ENCODE measurements around the gene RAD23B. TPM values are rescaled to one million over a fixed set of nuclear protein-coding genes. Genes with fewer than 3 reads are reported as not detected.

RAD23B gene
- total RNA-seq, 1 donor from 2014 or later: 82.8 TPM

DNA sequence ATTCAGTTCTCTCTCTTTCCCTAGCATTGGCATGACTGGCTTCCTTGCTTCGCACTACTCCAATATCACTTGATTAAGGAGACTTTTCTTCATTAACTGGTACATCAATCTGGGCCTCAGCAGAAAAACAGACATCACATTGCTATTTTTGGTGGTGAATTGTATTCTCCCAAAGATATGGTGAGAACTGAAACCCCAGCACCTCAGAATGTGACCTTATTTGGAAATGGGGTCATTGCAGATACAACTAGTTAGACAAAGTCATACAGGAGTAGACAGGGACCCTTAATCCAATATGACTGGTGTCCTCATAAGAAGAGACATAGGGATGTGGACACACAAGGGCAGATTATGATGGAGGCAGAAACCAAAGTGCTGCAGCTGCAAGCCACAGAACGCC lies 7.5 kb upstream of the RAD23B start:
- DNase-seq (ENCODE audit: low read depth): no peak
- H3K4me3 ChIP-seq (ENCODE audit: low read depth, low read length): no peak overlapping the region
- TF ChIP-seq, protein P1, sequence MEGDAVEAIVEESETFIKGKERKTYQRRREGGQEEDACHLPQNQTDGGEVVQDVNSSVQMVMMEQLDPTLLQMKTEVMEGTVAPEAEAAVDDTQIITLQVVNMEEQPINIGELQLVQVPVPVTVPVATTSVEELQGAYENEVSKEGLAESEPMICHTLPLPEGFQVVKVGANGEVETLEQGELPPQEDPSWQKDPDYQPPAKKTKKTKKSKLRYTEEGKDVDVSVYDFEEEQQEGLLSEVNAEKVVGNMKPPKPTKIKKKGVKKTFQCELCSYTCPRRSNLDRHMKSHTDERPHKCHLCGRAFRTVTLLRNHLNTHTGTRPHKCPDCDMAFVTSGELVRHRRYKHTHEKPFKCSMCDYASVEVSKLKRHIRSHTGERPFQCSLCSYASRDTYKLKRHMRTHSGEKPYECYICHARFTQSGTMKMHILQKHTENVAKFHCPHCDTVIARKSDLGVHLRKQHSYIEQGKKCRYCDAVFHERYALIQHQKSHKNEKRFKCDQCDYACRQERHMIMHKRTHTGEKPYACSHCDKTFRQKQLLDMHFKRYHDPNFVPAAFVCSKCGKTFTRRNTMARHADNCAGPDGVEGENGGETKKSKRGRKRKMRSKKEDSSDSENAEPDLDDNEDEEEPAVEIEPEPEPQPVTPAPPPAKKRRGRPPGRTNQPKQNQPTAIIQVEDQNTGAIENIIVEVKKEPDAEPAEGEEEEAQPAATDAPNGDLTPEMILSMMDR (conservative IDR thresholded peaks at IDR 0.05; ENCODE audit: low read depth, low read length): no peak

DNA sequence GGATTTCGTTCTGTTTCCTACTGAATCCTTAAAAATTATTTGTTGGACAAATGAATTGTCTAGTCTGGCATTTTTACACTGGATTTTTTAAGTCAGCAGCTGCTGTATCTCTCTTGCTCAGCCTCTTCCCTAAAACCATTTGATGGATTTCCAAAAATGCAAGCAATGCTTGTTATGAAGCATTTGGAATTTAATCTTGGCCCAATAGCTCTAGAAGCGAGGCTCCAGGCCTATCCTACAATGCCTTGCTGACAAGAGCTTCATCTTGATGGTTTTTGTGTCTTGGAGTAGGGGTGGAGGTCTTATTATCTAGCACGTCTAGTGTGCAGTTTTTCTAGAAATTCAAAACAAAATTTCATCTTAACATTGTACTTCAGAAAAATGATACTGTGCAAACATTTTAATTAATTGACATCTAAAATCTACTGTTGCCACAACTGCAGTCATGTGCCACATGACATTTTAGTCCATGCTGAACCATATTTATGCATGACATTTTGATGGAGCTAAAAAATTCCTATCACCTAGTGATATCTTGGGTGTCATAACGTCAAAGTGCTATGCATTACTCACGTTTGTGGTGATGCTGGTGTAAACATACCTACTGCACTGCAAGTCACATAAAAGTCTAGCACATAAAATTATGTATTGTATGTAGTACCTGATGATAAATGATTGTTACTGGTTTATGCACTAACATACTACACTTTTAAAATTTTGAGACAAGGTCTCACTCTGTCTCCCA lies 5.9 kb upstream of the RAD23B start:
- H3K4me3 ChIP-seq (ENCODE audit: low read depth, low read length): no peak overlapping the region
- no peak for DNase-seq (ENCODE audit: low read depth)
- TF ChIP-seq, protein P1 (conservative IDR thresholded peaks at IDR 0.05; ENCODE audit: low read depth, low read length): no peak

DNA sequence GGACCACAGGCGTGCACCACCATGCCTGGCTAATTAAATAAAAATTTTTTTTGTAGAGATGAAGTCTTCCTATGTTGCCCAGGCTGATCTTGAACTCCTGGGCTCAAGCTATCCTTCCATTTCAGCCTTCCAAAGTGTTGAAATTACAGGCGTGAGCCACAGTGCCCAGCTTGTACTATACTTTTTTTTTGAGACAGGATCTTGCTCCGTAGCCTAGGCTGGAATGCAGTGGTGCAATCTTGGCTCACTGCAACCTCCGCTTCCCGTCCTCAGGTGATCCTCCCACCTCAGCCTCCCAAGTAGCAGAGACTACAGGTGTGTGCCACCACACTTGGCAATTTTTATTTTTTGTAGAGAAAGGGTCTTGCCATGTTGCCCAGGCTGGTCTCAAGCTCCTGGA lies 5.3 kb upstream of the RAD23B start:
- TF ChIP-seq, protein P1 (conservative IDR thresholded peaks at IDR 0.05; ENCODE audit: low read depth, low read length): no peak
- H3K4me3 ChIP-seq (ENCODE audit: low read depth, low read length): no peak overlapping the region
- DNase-seq (ENCODE audit: low read depth): no peak

DNA sequence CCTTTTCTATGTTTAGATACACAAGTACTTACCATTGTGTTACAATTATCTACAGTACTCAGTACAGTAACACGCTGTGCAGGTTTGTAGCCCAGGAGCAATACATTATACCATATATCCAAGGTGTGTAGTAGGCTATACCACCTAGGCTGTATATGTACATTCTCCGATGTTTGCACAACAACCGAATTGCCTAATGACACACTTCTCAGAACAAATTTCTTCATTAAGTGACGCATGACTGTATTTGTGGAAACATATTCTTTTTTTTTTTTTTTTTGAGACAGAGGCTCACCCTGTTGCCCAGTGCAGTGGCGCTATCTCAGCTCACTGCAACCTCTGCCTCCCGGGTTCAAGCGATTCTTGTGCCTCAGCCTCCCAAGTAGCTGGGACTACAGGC lies 4.0 kb upstream of the RAD23B start:
- TF ChIP-seq, protein P1 (conservative IDR thresholded peaks at IDR 0.05; ENCODE audit: low read depth, low read length): no peak
- no peak overlapping the region for H3K4me3 ChIP-seq (ENCODE audit: low read depth, low read length)
- no peak for DNase-seq (ENCODE audit: low read depth)

DNA sequence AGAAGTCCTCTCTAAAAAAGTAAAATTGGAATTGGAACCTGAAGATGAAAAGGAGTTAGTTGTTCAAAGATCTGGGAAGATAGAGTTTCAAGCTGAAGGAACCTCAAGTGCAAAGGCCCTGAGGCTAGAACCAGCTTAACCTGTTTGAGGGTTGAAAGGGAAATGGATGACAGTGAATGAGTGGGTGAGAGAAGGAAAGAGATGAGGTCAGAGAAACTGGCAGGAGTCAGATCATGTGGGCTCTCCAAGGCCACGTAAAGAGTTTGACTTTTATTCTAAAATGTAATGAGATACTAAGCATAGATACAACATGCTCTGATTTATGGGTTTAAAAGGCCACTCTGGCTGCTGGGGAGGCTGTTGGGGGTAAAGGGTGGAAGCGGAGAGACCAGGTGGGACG lies 2.5 kb upstream of the RAD23B start:
- no peak overlapping the region for H3K4me3 ChIP-seq (ENCODE audit: low read depth, low read length)
- TF ChIP-seq, protein P1 (conservative IDR thresholded peaks at IDR 0.05; ENCODE audit: low read depth, low read length): no peak
- DNase-seq (ENCODE audit: low read depth): no peak

GRCh38 chr9:107281184-107281583 lies 1.9 kb upstream of the RAD23B start:
- DNase-seq (ENCODE audit: low read depth): no peak
- TF ChIP-seq, protein P1 (conservative IDR thresholded peaks at IDR 0.05; ENCODE audit: low read depth, low read length): no peak
- H3K4me3 ChIP-seq (ENCODE audit: low read depth, low read length): no peak overlapping the region

Data from epithelial cell of proximal tubule (primary cell).